ENCODE results near the gene SEMA3D. TPM values are rescaled to one million over a fixed set of nuclear protein-coding genes. Genes with fewer than 3 reads are reported as not detected.
A peak's percentile ranks its signal among the peaks of the same experiment; 100 is the strongest.

Gene SEMA3D
- total RNA-seq, 4 donors from 2014 or later, result 4.8 to 12.7 (median 9.8) TPM

GRCh38 chr7:85185424-85186082 is 1.3 kb downstream of the SEMA3D start:
- no peak for TF ChIP-seq EP300 (IDR thresholded peaks at IDR 0.05)
- peak in 1 of 5 experiments; percentile 29 for TF ChIP-seq CTCF (IDR thresholded peaks at IDR 0.05)
- TF ChIP-seq POLR2A (IDR thresholded peaks at IDR 0.05), result no peak
- Histone ChIP-seq H3K4me3 (peak overlapping the region; percentile 40 to 69 (median 60)), H3K9me3 (no peaks in the 10 kb centered on the region), H3K36me3 (no peaks in the 10 kb centered on the region), H3K27ac (peak overlapping the region; percentile 11 to 78 (median 75)), H3K27me3 (no peaks in the 10 kb centered on the region), H3K4me1 (peaks cover 0 to 20% (median 2%) of the 10 kb centered on the region in 4 donors)
- WGBS, 2 donors, result 0 to 1% methylated on average over 39 of the region's 39 CpGs
- peak; percentile 49 to 58 for DNase-seq (ENCODE audit: low spot score in 2 of 2)

DNA sequence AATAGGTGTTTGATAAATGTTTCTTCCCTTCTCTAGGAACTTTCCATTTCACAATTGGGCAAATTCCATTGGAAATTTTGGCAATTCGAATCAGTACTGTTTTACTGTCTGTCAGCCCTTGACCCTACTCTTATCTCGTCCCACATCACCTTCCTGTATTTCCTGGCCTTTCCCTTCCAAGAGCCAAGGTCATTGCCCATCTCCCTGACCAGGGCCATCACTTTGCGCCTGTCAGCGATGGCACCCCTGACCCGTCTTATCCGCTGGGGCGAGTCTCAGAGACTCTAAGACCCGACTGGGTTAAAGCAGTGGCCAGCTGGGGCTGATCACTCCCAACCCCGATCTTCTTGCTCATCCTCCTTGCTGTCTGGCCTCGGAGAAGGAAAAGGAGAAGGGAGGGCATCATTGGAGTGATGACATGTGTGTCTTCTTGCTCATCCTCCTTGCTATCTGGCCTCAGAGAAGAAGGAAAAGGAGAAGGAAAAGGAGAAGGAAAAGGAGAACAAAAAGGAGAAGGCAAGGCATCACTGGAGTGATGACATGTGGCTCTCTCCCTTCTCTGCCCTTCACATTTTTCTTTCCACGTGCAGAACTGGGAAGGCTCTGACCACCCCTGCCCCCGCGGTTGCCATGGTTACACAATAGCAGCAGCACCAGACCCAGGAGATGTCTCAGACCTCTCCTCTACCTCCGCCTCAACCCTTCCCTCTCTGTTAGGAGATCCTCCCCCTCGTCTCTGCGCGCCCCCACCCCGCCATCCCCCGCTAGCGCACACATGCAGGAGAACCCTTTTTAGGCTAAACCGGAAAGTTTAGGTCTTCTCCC is 2.0 kb downstream of the SEMA3D start:
- WGBS, 2 donors, result 29 to 38% methylated on average over 21 of the region's 21 CpGs
- TF ChIP-seq EP300 (IDR thresholded peaks at IDR 0.05), result no peak
- no peak for TF ChIP-seq POLR2A (IDR thresholded peaks at IDR 0.05)
- no peak for TF ChIP-seq CTCF (IDR thresholded peaks at IDR 0.05)
- Histone ChIP-seq H3K27me3 (no peaks in the 10 kb centered on the region), H3K4me3 (peak overlapping the region; percentile 40 to 69 (median 60)), H3K9me3 (peaks cover 0 to 2% (median 0%) of the 10 kb centered on the region in 4 donors), H3K27ac (peak overlapping the region; percentile 11 to 78 (median 75)), H3K36me3 (no peaks in the 10 kb centered on the region), H3K4me1 (peaks cover 0 to 20% (median 2%) of the 10 kb centered on the region in 4 donors)
- DNase-seq (ENCODE audit: low spot score in 2 of 2), result no peak

GRCh38 chr7:85183296-85183695 is 3.6 kb downstream of the SEMA3D start:
- H3K27me3 ChIP-seq, result no peaks in the 10 kb centered on the region
- TF ChIP-seq CTCF (IDR thresholded peaks at IDR 0.05), result no peak
- TF ChIP-seq POLR2A (IDR thresholded peaks at IDR 0.05), result no peak
- no peak for TF ChIP-seq EP300 (IDR thresholded peaks at IDR 0.05)
- WGBS, 2 donors, result 85 to 92% methylated on average over 3 of the region's 3 CpGs
- no peak for DNase-seq (ENCODE audit: low spot score in 2 of 2)
- H3K36me3 ChIP-seq, result no peaks in the 10 kb centered on the region
- H3K27ac ChIP-seq, result no peak overlapping the region
- no peak overlapping the region for H3K4me3 ChIP-seq
- peaks cover 0 to 20% (median 2%) of the 10 kb centered on the region in 4 donors for H3K4me1 ChIP-seq
- H3K9me3 ChIP-seq, result peaks cover 0 to 10% (median 0%) of the 10 kb centered on the region in 4 donors

- Histone ChIP-seq H3K4me1 (no peaks in the 10 kb centered on the region), H3K36me3 (no peaks in the 10 kb centered on the region), H3K9me3 (peaks cover 0 to 10% (median 0%) of the 10 kb centered on the region in 4 donors), H3K27me3 (no peaks in the 10 kb centered on the region), H3K4me3 (no peak overlapping the region), H3K27ac (no peak overlapping the region)
- 66 to 71% methylated on average over 2 of the region's 2 CpGs for WGBS, 2 donors
- no peak for DNase-seq (ENCODE audit: low spot score in 2 of 2)
- TF ChIP-seq POLR2A (IDR thresholded peaks at IDR 0.05), result no peak
- no peak for TF ChIP-seq EP300 (IDR thresholded peaks at IDR 0.05)
- TF ChIP-seq CTCF (IDR thresholded peaks at IDR 0.05), result no peak
These were observed 8.1 kb downstream of the SEMA3D start for GRCh38 chr7:85178531-85179298.

Data from tibial nerve (tissue), 4 donors.